Left colon (tissue), 2 donors: ENCODE measurements around the gene FAM107B. TPM values are rescaled to one million over a fixed set of nuclear protein-coding genes. Genes with fewer than 3 reads are reported as not detected.

Experiments used
- ATAC-seq: fragments of 200-7000 bp; cut with Tn5 transposase; one replicate; pipeline ENCODE4 v1.9.1; 2020; ENCODE audit warnings: mild to moderate bottlenecking, moderate library complexity
- DNase-seq, 2 donors: peaks; one replicate each; pipeline ENCODE4 v3.0.0-alpha.2; 2020
- intact Hi-C, 2 donors: fragments of 100-400 bp; cut with DNase I in 1 of 2; cut with micrococcal nuclease in 1 of 2; formaldehyde crosslinking; loops; one replicate each; pipeline versions ENCODE4 v1.11.2 to v1.14.0; 2022; cut with DNase I, micrococcal nuclease
- total RNA-seq, 2 donors: library from RNA; stranded (reverse); fragmentation: NEBNext Ultra II Directional; extraction: Animal tissue kit (Norgen Biotek cat#: 25700); gene quantifications; one replicate each; pipeline ENCODE4 v1.2.1, GENCODE V29; 2021
- donor health status: DM: no; HTN: no; CAD: no.
- donor health status: DM: yes; HTN: yes; CAD: no.

The FAM107B gene
- total RNA-seq, 2 donors from 2014 or later, result 55.1 to 87.8 TPM

DNA sequence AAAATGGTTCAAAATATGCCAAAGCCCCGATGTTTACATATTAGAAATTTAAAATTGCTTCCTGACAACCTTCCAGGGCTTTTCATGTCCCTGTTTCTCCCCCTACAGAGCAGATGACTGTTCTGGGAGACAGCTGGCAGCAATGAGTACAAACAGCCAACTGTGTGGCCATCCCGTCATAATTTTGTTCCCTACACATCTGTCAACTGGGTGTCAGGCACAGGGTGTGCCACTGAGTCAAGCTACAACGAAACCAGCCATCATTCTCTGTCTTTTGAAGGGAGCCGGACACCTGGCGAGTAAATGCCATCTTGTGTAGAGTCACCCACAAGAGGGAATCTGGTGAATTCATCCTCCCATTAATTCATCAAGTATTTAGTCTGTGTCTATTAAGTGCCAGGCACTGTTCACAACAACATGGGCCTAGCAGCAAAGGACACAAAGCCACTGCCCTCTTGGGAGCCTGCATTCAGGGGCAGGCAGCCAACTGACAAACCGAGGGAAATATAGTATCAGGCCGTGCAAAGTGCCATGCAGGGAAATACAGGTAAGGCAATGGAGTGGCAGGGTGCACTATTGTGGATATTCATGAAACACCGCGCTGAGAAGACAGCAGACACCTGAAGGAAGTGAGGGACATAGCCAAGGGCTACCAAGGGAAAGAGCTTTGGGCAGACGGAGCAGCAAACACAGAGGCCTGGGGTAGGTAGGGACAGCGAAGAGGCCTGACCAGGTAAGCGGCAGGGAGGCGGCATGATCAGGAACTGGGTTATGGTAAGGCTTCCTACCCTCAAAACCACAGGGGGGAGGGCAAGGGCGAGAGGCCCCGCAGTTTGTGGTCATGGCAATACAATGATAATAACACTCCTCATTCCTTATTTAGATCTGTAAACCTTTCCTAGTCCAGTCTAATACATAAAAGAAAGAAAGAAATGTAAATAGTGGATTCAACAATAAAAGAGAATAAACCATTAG lies 213.6 kb downstream of the FAM107B start:
- intact Hi-C loops, result no loop called here
- no peak for ATAC-seq
- no peak for DNase-seq

DNA sequence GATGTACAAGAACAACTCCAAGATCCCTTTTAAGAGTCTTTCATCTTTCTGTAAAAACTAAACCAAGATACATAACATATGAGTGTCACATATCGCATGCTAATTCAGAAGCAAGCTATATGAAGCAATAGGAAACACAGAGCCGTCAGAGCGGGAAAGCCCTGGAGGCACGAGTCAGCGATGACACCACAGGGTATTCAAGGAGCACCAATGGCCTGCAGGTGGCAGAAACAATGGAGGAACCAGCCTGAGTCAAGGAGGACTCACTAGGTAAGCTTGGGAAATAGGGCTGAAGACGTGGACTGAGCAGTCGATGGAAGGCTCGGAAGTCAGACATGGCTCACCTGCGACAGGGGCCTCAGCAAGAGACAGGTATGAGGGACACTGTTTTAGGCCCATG lies 214.4 kb downstream of the FAM107B start:
- ATAC-seq (no peak), DNase-seq (no peak)
- intact Hi-C loops, result no loop called here

DNA sequence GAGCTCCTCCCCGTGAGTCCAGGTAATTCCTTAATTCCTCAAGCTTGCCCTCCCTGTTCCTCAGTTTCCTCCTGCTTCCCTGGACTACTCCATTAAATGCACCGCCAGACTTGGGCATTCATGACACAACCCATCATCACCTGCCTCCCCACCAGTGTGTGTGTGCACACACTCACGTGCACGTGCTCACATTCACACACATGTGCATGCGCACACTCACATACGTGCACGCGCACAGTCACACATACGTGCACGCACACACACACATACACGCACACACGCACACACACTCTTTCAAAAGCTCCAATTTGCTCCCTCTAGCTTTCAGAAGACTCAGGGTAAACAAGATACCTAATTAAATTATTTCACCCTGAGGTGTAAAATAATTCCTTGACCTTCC lies 216.7 kb downstream of the FAM107B start:
- no peak for DNase-seq
- intact Hi-C loops, result no loop called here
- ATAC-seq, result no peak

DNA sequence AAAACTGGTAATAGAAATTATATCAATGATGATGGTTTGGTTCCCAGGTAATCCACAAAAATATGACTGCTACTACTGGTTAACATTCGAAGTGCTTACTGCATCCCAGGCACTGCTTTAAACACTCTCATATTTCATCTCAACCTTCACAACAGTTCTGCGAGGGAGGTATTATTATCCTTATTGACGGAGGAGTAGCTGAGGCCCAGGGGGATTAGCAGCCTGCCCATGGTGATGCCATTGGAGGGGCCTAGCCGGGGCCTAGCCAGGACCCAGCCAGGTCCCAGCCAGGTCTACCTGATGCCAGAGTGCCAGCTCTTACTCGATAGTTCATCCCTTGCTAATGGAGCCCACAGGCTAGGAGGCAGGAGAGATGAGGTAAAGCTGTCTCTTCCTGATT lies 217.1 kb downstream of the FAM107B start:
- intact Hi-C loops, result no loop called here
- ATAC-seq (no peak), DNase-seq (no peak)

DNA sequence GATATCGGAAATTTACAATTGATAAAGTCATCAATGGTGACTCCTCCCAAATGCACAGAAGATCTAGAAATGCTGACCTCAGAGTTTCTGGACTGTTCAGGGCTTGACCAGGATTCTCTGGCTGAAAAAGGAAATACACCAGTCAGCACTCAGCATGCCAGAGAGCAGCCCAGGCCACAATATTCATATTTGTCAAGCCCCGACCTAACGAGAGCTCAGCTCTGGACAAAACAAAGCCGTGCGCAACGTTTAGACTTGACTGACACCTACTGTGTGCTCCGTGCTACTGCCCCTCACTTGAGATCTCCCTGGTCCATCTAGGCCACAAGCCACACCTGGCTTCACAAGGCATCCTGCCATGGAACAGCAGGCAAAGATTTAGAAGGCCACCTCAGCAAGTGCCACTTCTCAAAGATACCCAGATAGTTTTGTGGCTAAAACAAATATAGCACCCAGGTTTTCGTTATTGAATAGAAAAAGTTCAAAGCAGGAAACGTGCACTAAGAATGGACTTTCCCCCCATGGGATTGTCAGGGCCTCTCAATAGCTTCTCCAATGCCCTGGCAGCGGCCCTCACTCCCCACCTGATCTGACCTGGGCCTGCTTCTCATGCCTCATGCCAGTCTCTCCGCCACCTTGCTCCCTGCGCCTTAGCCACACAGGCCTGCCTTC lies 218.3 kb downstream of the FAM107B start:
- DNase-seq (no peak), ATAC-seq (peak; percentile 38)
- intact Hi-C loops, result no loop called here

DNA sequence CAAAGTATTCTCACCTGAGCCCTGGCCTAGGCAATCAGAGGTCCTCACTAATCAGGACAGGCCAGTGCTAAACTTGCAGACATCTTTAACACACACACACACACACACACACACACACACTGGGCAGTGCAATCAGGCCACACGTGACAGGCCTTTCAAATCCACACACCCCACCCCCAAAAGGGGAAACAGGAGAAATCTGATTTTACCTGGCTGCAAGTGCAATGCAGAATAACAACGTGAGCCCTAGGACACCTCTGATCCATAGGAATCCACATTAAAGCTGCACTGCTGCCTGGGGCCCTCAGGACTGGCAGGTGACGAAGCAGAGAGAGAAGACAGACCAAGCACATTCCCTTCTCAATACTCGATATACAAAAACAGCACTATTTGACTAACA lies 218.9 kb downstream of the FAM107B start:
- intact Hi-C loops, result no loop called here
- no peak for ATAC-seq
- no peak for DNase-seq

DNA sequence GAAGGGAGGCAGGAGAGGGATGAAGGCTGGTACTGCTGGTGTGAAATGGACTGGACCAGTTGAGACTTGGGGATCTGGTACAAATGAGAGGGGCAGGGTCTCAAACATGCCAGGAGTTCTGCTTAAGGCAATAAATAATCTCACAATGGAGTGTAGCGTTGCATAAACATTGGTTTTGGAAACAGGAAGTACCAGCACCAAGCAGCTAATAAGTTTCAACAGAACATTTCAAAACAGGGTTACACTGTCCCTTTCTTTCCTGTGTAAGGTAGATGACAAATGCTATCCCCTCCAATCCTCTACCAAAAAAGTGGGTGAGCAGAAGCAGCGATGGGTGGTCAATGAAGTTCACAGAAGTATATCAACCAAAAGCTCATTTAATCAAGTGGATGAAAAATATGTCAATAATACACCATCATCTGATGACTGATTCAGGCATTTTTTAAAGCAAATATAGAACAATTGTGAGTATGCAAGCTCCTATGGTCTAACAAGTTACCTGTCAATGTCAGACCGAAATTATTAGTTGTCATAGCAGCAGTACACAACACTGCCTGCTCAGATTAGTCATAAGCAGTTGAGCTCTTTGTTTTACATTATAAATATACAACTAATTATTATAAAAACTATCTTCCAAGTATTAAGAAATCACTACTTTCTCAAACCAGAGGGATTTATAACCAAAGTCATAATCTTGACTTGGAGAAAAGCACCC lies 220.0 kb downstream of the FAM107B start:
- DNase-seq, result no peak
- intact Hi-C loops, result no loop called here

DNA sequence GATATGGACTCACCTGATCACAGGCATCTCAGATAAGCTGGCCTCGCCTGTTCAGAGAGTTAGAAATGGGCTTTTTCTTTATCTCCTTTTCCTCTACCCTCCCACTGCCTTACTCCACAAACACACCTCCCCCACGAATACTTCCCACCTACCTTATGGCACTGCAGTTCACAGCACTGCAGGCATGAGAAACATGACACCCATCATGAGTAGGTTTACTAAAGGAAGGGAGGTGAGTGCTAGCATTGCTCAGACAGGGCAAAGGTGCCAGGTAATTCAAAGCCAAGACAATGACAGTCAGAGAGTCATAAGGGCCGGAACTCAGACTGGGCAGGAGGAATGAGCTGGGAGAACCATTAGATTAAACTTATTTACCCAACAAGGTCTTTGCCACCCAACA lies 220.6 kb downstream of the FAM107B start:
- no peak for DNase-seq

More for the DNA sequence above, 220.0 kb downstream of the FAM107B start:
- ATAC-seq, result no peak

DNA sequence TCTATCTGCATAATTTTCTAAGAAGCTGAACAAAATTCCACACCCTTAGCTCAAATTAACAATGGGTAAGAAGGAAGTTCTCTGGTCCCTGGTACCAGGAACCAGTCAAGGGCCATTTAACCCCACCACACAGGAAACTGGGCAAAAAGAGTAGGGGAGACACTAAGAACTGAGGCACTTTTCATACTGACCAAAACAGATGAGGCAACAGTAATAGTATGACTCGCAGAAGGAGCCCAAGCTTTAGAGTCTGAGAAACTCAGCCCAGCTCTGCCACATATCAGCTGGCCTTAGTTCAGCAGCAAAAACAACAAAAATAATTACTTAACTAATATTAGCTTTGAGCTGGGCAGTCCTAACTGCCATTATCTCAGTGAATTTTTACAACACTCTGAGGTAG lies 221.2 kb downstream of the FAM107B start:
- ATAC-seq (no peak), DNase-seq (no peak)
- intact Hi-C loops, result no loop called here

More for the DNA sequence above, 220.6 kb downstream of the FAM107B start:
- peak; percentile 75 for ATAC-seq
- intact Hi-C loops, result no loop called here

DNA sequence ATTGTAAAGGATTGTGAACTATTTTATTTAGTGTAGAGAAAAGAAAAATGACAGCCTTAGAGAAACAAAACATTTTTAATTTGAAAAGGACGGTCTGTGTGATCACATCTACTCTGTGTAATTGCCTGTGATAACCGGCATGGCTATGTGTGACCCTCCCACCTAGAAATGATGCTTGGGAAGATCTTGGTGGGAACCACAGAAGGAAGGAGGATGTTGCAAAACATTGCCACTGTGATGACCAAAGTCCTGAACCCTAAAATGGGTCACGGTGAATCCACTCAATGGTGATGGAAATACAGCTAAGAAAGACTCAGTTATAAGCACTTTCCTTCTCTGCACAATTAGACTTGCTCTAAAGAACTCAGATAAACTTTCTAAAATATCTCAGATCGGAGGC lies 222.7 kb downstream of the FAM107B start:
- ATAC-seq, result no peak
- intact Hi-C loops, result no loop called here
- no peak for DNase-seq

DNA sequence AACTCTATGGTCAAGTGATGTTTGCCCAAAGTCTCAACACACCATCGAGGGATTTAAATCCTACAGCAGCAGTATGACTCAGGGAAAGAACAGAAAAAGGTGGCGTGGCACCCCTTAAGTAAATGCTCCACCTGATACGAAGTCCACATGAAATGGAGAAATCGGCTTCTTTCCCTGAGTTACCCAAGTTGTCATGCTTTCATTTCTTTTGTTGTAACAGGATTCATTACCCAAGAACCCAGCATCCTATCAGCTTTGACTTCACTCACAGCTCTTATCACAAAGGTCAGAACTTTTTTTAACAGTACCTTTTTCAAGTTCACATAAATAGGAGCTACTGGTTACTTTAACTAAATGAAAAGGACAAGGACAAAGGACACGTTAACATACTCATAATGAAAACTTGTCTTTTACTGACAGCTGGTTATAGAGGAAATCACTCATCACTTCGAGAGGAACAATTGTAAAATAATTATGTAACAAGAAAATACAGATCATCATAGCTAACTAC lies 224.2 kb downstream of the FAM107B start:
- intact Hi-C loops, result no loop called here
- no peak for DNase-seq
- peak; percentile 75 for ATAC-seq

DNA sequence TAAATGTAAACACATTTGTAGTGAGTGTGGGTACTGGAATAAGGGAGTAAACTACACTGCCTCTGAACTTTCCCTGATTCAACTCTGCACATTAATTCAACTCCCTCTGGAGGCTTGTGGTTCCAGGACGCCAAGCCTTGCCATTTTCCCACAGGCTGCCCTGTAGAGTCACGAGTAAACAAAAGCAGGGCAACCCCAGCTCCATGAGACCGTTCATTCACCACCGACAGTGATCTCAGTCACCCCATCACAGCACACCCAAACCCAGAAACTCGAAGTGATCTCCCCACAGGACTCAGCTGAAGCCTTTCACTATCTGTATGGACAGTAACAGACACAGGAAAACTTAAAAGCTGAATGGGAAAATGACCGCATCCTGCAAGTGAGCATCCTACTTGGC lies 225.2 kb downstream of the FAM107B start:
- no peak for ATAC-seq
- DNase-seq, result no peak
- intact Hi-C loops, result no loop called here

DNA sequence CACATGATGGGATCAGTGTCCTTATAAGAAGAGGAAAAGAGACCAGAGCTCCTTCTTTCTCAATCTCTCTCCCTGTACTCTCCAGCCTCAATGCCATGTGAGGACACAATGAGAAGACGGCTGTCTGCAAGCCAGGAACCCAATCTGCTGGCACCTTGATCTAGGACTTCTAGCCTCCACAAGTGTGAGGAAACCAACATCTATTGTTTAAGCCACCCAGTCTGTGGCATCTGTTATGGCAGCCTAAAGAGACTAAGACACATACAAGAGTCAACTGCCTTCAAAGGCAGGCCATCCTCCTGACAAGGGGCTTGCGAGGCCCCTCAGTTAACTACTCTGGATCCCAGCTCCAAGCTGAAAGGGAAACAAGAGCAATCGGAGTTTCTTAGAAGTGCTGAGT lies 225.7 kb downstream of the FAM107B start:
- no peak for ATAC-seq
- no peak for DNase-seq
- intact Hi-C loops, result no loop called here

DNA sequence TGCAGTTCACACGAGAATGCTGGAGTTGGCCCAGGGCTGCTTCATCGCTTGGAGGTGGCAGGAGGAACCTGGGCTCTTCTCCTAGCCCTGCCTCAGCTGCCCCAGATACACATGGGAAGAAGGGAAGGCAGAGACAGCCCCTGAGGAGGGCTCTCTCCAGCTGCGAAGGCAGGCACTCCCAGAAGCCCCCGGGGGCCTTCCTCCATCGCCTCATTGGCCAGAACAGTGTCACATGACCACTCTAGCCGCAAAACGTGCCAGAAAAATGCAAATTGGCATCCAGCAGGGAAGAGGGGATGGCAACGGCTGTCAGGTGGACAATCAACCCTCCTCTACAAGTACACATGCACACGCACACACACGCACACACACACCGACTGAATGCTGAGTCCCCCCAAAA lies 226.2 kb downstream of the FAM107B start:
- DNase-seq (no peak), ATAC-seq (no peak)
- intact Hi-C loops, result no loop called here

DNA sequence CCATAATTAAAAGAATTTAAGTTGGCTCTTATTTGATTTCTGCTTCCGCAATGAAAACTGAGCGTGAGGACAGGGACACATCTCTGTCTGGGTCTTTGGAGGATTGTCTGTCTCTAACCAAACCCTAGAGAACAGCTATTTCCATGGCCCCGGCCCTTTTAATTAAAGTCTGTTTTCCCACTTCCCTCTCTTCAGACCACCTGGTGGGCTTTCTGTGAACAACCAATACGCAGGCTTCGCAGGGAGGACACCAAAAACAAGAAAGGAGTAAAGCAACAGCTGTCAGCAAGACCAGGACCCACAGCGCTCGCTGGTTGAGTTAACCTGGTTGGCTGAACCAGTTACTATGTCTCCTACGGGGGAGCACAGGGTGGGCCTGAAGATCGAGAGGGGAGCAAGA lies 226.9 kb downstream of the FAM107B start:
- ATAC-seq (no peak), DNase-seq (no peak)
- intact Hi-C loops, result no loop called here

DNA sequence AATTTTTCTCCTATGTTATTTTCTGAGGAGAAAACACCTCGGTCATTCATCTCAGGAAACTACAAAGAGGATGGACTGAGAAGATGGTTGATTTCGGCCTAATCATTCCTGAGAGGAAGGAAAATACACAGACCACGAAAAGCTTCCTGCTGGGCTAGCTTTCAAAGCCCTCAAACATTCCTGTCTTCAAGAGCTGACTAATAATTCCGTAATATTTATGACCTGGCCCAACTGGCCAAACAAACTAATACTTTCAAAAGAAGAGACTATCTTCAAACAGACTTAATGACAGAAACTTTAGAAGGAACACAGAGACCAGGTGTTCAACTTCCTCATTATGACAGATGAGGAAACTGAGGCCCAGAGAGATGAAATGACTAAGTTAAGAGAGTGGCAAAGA lies 228.9 kb downstream of the FAM107B start:
- DNase-seq, result no peak
- ATAC-seq, result no peak
- intact Hi-C loops, result no loop called here

DNA sequence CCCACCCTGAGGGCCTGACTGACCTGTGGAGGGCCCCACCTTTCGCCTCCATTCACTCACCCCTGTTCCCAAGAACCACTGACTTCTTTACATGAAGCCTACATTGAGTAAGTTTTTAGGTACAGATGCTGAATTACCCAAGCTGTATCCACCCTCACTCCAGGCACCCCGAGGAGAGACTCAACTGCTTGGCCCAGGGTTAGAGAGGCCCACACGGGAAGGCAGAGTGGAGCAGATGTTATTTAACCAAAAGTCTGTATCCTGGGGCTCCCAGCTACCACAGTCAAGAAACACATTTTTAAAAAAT lies 230.8 kb downstream of the FAM107B start:
- DNase-seq, result no peak
- intact Hi-C loops, result no loop called here
- ATAC-seq, result no peak

DNA sequence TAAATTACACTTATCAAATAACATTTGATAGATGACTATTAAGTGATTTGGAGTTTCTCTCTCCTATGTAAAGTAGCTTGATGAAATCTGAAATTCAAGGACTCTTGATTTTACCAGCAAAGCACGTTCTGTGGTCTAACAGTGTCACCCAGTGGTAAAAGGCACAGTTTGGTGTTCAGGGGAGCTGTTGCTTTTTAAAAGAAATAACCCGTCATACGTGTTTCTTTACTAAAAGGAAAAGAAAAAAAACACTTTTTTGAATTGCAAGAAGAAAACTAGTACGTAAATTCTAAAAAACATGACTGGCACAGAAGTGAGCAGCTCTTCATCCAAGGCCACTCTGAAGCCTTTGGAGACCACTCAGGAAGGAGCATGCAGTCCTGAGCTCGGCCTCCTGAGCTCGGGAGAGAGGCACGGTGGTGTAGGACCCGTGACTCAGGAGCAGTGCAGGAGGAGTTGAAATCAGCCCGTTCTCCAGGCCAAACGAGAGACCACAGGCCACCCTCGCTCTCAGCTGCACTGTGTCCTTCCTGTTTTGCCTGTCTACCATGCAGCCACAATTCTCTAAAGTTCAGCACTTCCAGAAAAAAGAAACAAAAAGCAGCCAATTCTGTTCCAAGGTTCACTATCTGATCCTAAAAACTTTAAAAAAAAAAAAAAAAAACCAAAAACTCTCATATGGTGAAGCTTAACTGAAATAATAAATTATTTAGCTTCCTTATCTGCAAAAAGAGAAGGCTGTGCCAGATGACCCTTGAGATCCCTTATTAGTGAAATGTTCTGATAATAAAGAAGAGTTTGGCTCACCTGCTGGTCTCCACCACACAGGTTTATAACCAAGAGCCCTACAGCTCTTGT lies 231.4 kb downstream of the FAM107B start:
- ATAC-seq, result peak; percentile 26
- no peak for DNase-seq
- intact Hi-C loops, result no loop called here

DNA sequence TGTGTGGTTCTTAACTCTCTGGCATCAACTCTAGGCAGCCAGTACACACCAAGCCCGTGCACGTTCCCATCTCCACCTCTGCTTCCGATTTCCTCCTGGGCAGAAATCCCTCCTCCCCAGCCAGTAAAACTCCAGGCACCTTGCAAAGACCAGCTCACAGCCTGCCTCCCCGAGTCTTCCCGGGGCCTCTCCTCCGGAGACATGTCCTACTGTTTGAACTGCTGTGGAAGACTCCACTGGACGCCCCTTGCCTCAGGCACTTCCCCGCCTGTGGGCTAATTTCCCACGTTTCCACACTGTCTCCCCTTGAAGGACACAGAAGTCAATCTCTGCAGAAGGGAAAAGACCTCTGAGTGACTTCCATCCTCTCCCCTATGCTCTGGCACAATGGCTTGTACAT lies 233.3 kb downstream of the FAM107B start:
- intact Hi-C loops, result no loop called here
- ATAC-seq (no peak), DNase-seq (no peak)
